ENCODE results near the gene MYH11.

The MYH11 gene

DNA sequence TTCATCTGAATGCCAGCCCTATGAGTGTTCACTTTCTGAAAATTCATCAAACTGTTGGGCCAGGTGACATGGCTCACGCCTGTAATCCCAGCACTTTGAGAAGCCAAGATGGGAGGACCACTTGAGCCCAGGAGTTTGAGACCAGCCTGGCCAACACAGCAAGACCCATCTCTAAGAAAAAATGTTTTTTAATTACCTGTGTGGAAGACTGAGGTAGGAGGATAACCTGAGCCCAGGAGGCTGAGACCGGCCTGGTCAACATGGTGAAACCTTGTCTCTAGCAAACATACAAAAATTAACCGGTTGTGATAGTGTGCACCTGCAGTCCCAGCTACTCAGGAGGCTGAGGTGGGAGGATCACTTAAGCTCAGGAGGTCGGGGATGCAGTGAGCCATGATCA lies 10.3 kb downstream of the MYH11 start:
- no peak for TF ChIP-seq EP300 (IDR thresholded peaks at IDR 0.05; ENCODE audit: borderline replicate concordance)
- TF ChIP-seq CEBPB (IDR thresholded peaks at IDR 0.05), result no peak
- no peak for TF ChIP-seq CREB1 (IDR thresholded peaks at IDR 0.05; ENCODE audit: low read depth)
- TF ChIP-seq EGR1 (IDR thresholded peaks at IDR 0.05), result no peak

DNA sequence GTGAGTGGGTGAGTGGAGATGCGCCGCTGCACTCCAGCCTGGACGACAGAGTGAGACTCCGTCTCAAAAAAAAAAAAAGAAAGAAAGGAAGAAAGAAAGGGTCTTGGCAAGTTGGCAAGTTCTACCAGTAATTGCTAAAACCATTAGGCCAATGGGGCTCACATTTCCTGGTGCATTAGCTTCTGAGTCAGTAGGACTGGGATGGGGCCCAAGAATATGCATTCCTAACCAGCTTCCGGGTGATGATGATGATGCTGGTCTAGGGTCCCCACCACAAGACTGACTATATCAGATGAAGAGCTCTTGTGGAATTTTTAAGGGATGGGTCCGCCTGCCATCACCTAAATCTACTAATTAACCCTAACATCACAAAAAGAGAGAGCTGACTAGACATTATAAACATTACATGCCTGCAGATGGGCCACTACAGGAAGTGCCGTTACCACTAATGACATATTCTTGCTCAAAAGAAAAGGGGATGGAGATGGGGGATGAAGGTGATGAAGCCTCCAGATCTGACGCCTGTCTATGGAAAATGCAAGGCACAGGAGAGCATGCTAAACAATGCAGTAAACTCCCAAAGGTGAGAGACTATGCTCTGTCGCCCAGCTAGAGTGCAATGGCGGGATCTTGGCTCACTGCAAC lies 13.1 kb downstream of the MYH11 start:
- TF ChIP-seq TEAD4 (IDR thresholded peaks at IDR 0.05), result no peak
- no peak for TF ChIP-seq TCF12 (IDR thresholded peaks at IDR 0.05; ENCODE audit: low read depth)
- TF ChIP-seq RAD21 (IDR thresholded peaks at IDR 0.05; ENCODE audit: low read depth), result no peak
- TF ChIP-seq TAF1 (IDR thresholded peaks at IDR 0.05; ENCODE audit: low read depth), result no peak
- no peak for TF ChIP-seq NFIC (IDR thresholded peaks at IDR 0.05)
- TF ChIP-seq FOXM1 (IDR thresholded peaks at IDR 0.05; ENCODE audit: borderline replicate concordance, low read depth), result no peak
- no peak for TF ChIP-seq CREB1 (IDR thresholded peaks at IDR 0.05; ENCODE audit: low read depth)

GRCh38 chr16:15837761-15838160 lies 19.1 kb downstream of the MYH11 start:
- TF ChIP-seq RAD21 (IDR thresholded peaks at IDR 0.05; ENCODE audit: low read depth) (no peak), TAF1 (IDR thresholded peaks at IDR 0.05; ENCODE audit: low read depth) (no peak)
- TF ChIP-seq, protein P1, sequence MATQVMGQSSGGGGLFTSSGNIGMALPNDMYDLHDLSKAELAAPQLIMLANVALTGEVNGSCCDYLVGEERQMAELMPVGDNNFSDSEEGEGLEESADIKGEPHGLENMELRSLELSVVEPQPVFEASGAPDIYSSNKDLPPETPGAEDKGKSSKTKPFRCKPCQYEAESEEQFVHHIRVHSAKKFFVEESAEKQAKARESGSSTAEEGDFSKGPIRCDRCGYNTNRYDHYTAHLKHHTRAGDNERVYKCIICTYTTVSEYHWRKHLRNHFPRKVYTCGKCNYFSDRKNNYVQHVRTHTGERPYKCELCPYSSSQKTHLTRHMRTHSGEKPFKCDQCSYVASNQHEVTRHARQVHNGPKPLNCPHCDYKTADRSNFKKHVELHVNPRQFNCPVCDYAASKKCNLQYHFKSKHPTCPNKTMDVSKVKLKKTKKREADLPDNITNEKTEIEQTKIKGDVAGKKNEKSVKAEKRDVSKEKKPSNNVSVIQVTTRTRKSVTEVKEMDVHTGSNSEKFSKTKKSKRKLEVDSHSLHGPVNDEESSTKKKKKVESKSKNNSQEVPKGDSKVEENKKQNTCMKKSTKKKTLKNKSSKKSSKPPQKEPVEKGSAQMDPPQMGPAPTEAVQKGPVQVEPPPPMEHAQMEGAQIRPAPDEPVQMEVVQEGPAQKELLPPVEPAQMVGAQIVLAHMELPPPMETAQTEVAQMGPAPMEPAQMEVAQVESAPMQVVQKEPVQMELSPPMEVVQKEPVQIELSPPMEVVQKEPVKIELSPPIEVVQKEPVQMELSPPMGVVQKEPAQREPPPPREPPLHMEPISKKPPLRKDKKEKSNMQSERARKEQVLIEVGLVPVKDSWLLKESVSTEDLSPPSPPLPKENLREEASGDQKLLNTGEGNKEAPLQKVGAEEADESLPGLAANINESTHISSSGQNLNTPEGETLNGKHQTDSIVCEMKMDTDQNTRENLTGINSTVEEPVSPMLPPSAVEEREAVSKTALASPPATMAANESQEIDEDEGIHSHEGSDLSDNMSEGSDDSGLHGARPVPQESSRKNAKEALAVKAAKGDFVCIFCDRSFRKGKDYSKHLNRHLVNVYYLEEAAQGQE (IDR thresholded peaks at IDR 0.05; ENCODE audit: low read depth), result no peak

- TF ChIP-seq MAX (IDR thresholded peaks at IDR 0.05) (no peak), TCF12 (IDR thresholded peaks at IDR 0.05; ENCODE audit: low read depth) (no peak), TAF1 (IDR thresholded peaks at IDR 0.05; ENCODE audit: low read depth) (no peak), EP300 (IDR thresholded peaks at IDR 0.05; ENCODE audit: borderline replicate concordance) (no peak), RAD21 (IDR thresholded peaks at IDR 0.05; ENCODE audit: low read depth) (no peak), CEBPB (IDR thresholded peaks at IDR 0.05) (no peak), TEAD4 (IDR thresholded peaks at IDR 0.05) (no peak), YY1 (IDR thresholded peaks at IDR 0.05; ENCODE audit: low read depth) (no peak)
- TF ChIP-seq, protein P1 (IDR thresholded peaks at IDR 0.05; ENCODE audit: low read depth), result no peak
- TF ChIP-seq, protein P2, sequence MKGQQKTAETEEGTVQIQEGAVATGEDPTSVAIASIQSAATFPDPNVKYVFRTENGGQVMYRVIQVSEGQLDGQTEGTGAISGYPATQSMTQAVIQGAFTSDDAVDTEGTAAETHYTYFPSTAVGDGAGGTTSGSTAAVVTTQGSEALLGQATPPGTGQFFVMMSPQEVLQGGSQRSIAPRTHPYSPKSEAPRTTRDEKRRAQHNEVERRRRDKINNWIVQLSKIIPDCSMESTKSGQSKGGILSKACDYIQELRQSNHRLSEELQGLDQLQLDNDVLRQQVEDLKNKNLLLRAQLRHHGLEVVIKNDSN (IDR thresholded peaks at IDR 0.05), result no peak
These were observed 19.7 kb downstream of the MYH11 start for GRCh38 chr16:15836965-15837611.

GRCh38 chr16:15836074-15836473 lies 20.8 kb downstream of the MYH11 start:
- no peak for TF ChIP-seq ZBTB7A (IDR thresholded peaks at IDR 0.05; ENCODE audit: low read depth)
- TF ChIP-seq RAD21 (IDR thresholded peaks at IDR 0.05; ENCODE audit: low read depth), result no peak
- TF ChIP-seq MAX (IDR thresholded peaks at IDR 0.05), result no peak

DNA sequence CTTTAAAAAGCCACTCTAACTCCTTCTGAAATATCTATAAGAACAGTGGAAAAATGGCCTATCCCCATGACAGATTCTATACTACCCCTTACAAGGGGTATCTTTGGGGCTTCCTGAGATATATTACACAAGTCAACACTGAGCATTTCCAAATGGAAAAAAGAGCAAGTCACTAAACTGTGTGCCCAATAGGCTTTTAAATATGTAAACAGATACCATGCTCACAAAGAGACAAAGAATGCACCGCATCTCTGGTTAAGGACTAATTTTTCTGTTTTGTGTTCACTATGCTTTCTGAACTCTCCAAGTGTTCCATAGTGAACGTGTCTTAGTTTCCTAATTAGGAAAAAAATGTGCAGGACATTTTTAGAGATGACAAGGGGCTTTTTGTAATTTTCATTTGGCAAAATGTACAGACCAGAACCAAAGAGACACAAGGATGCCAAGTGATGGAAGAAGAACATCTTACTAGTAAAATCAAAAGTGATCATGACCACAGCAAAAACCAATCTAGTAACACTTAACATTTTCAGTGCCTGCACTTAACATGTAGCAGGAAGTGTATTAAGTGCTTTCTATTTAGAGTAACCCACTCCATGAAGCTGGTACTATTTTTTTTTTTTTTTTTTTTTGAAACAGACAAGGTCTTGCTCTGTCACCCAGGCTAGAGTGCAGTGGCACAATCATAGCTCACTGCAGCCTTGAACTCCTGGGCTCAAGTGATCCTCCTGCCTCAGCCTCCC lies 21.5 kb downstream of the MYH11 start:
- TF ChIP-seq, protein P2 (IDR thresholded peaks at IDR 0.05), result no peak

DNA sequence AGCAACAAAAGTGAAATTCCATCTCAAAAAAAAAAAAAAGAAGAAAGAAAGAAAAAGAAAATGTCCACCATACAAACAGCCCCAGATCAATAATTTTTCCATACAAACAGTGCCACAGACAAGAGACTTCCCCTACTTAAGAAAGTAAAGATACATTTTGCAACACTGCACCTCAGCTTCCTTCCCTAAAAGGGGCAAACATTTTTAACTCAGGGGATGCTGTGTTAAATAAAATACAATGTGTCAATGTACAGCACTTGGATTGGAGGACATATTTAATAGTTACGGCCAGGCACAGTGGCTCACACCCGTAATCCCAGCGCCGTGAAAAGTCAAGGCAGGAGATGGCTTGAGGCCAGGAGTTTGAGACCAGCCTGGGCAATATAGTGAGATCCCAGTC lies 22.3 kb downstream of the MYH11 start:
- TF ChIP-seq NFIC (IDR thresholded peaks at IDR 0.05) (no peak), RAD21 (IDR thresholded peaks at IDR 0.05; ENCODE audit: low read depth) (no peak), YY1 (IDR thresholded peaks at IDR 0.05; ENCODE audit: low read depth) (no peak), MAX (IDR thresholded peaks at IDR 0.05) (no peak), EGR1 (IDR thresholded peaks at IDR 0.05) (no peak), CEBPB (IDR thresholded peaks at IDR 0.05) (no peak), TAF1 (IDR thresholded peaks at IDR 0.05; ENCODE audit: low read depth) (no peak), ZBTB7A (IDR thresholded peaks at IDR 0.05; ENCODE audit: low read depth) (no peak), TCF12 (IDR thresholded peaks at IDR 0.05; ENCODE audit: low read depth) (no peak), CREB1 (IDR thresholded peaks at IDR 0.05; ENCODE audit: low read depth) (no peak), EP300 (IDR thresholded peaks at IDR 0.05; ENCODE audit: borderline replicate concordance) (no peak), FOXM1 (IDR thresholded peaks at IDR 0.05; ENCODE audit: borderline replicate concordance, low read depth) (no peak), TEAD4 (IDR thresholded peaks at IDR 0.05) (no peak)
- TF ChIP-seq, protein P2 (IDR thresholded peaks at IDR 0.05), result no peak
- TF ChIP-seq, protein P1 (IDR thresholded peaks at IDR 0.05; ENCODE audit: low read depth), result no peak

Data from Ishikawa (cell line).